ENCODE data around the gene ZNF215. TPM values are rescaled to one million over a fixed set of nuclear protein-coding genes. Genes with fewer than 3 reads are reported as not detected.
"Not testable (repeated sequence)": the region's sequence is repeated elsewhere in the genome, so short reads cannot be mapped to it uniquely, and the experiment has no call there.

Gene ZNF215
- 1 to 10 TPM in 1 of 6 experiments, under 1 TPM in 4, not detected in 1; 0.14 to 1.3 (median 0.42) TPM for total RNA-seq
- long read RNA-seq: 0 reads

GRCh38 chr11:6926208-6927029, at the start of gene ZNF215:
TSS of gene ZNF215 (plus strand) at chr11:6926426. CDS start at chr11:6932273, 5,847 bp downstream.
- peaks cover 0 to 5% of the 10 kb centered on the region in 2 donors for H3K27me3 ChIP-seq
- peak; percentile 51 to 78 (median 58) for DNase-seq
- WGBS (ENCODE audit: insufficient coverage, low coverage, low lambda C conversion rate, missing lambda C conversion rate): 1% methylated on average over 30 of the region's 61 CpGs
- ATAC-seq: peak; percentile 72 to 91 (median 90)
- H3K4me3 ChIP-seq: peak within 1 kb of the TSS; percentile 41 to 63 (median 43)
- H3K36me3 ChIP-seq: no peaks in the 10 kb centered on the region
- H3K27ac ChIP-seq: peak within 1 kb of the TSS in 1 of 3 donors; percentile 39
- H3K9me3 ChIP-seq: no peaks in the 10 kb centered on the region
- H3K4me1 ChIP-seq: peaks cover 0 to 5% (median 0%) of the 10 kb centered on the region in 4 donors
- no peak for TF ChIP-seq CTCF (IDR thresholded peaks at IDR 0.05)
- no peak for TF ChIP-seq POLR2A (IDR thresholded peaks at IDR 0.05)
- intact Hi-C loops (cut with DNase I): no loop called here

- H3K36me3 ChIP-seq: no peaks in the 10 kb centered on the region
- H3K27me3 ChIP-seq: no peaks in the 10 kb centered on the region
- H3K9me3 ChIP-seq: no peaks in the 10 kb centered on the region
- H3K4me1 ChIP-seq: no peaks in the 10 kb centered on the region
- TF ChIP-seq POLR2A (IDR thresholded peaks at IDR 0.05) (no peak), CTCF (IDR thresholded peaks at IDR 0.05) (no peak)
- ATAC-seq (no peak), DNase-seq (no peak)
- WGBS (ENCODE audit: insufficient coverage, low coverage, low lambda C conversion rate, missing lambda C conversion rate): 74% methylated on average over 3 of the region's 3 CpGs
- no peak overlapping the region for H3K27ac ChIP-seq
- no peak overlapping the region for H3K4me3 ChIP-seq
- intact Hi-C loops (cut with DNase I): no loop called here
These were observed 49.3 kb upstream of the ZNF215 start for GRCh38 chr11:6876914-6877313.

- H3K27ac ChIP-seq: no peak overlapping the region
- H3K4me1 ChIP-seq: no peaks in the 10 kb centered on the region
- no peak for ATAC-seq
- TF ChIP-seq CTCF (IDR thresholded peaks at IDR 0.05) (no peak), POLR2A (IDR thresholded peaks at IDR 0.05) (no peak)
- H3K9me3 ChIP-seq: no peaks in the 10 kb centered on the region
- no peak overlapping the region for H3K4me3 ChIP-seq
- intact Hi-C loops (cut with DNase I): no loop called here
- DNase-seq: no peak
- no peaks in the 10 kb centered on the region for H3K27me3 ChIP-seq
- no peaks in the 10 kb centered on the region for H3K36me3 ChIP-seq
These were observed 43.5 kb upstream of the ZNF215 start for GRCh38 chr11:6882751-6883150.

- WGBS (ENCODE audit: insufficient coverage, low coverage, low lambda C conversion rate, missing lambda C conversion rate): 81% methylated on average over 3 of the region's 5 CpGs
- DNase-seq; ATAC-seq; H3K36me3 ChIP-seq; H3K4me1 ChIP-seq; intact Hi-C loops (cut with DNase I); H3K9me3 ChIP-seq; H3K27me3 ChIP-seq; H3K27ac ChIP-seq; H3K4me3 ChIP-seq: not testable (repeated sequence)
These were observed 38.5 kb upstream of the ZNF215 start for GRCh38 chr11:6887711-6888110.

GRCh38 chr11:6888830-6889229, 37.4 kb upstream of the ZNF215 start:
- Histone ChIP-seq H3K27ac (no peak overlapping the region), H3K27me3 (no peaks in the 10 kb centered on the region), H3K36me3 (no peaks in the 10 kb centered on the region), H3K4me3 (no peak overlapping the region), H3K4me1 (no peaks in the 10 kb centered on the region), H3K9me3 (no peaks in the 10 kb centered on the region)
- TF ChIP-seq CTCF (IDR thresholded peaks at IDR 0.05) (no peak), POLR2A (IDR thresholded peaks at IDR 0.05) (no peak)
- no peak for ATAC-seq
- WGBS (ENCODE audit: insufficient coverage, low coverage, low lambda C conversion rate, missing lambda C conversion rate): 67% methylated on average over 4 of the region's 4 CpGs
- DNase-seq: no peak
- intact Hi-C loops (cut with DNase I): no loop called here
